Brain microvascular endothelial cell (primary cell): ENCODE data around the gene EMP1.

Experiments
- DNase-seq: peaks from one replicate; pipeline ENCODE4 v3.0.0-alpha.2; 2020
- H3K27ac ChIP-seq: fragments of 250-450 bp; sonication (Bioruptor Pico); 2 replicates; pipeline ENCODE4 v1.5.1; 2020; ENCODE audit warnings: mild to moderate bottlenecking, moderate library complexity
- H3K27me3 ChIP-seq: fragments of 250-450 bp; sonication (Bioruptor Pico); replicated peaks from 2 replicates; pipeline ENCODE4 v1.5.1; 2020; ENCODE audit warnings: mild to moderate bottlenecking
- H3K36me3 ChIP-seq: fragments of 250-450 bp; sonication (Bioruptor Pico); replicated peaks from 2 replicates; pipeline ENCODE4 v1.5.1; 2020; ENCODE audit warnings: mild to moderate bottlenecking
- H3K4me3 ChIP-seq: 2 replicates; pipeline ENCODE4 v1.5.1; 2011; ENCODE audit warnings: low read depth, mild to moderate bottlenecking, control low read depth, low read length, moderate library complexity
- CTCF ChIP-seq: IDR thresholded peaks from 2 replicates; pipeline ENCODE4 v1.5.1; 2011; ENCODE audit warnings: low read depth, mild to moderate bottlenecking, moderate library complexity, low read length, control low read depth, inconsistent platforms; ENCODE audit errors: missing control alignments
- in situ Hi-C: cut with HindIII; loops from 2 replicates; pipeline ENCODE4 v1.10.0; 2017; ENCODE audit warnings: low sequenced_read_pairs, low pct_ligation_motif_present

The EMP1 gene

GRCh38 chr12:13198876-13199275, 2.4 kb downstream of the EMP1 start:
- H3K4me3 ChIP-seq: peak overlapping the region; percentile 91
- H3K27me3 ChIP-seq: no peaks in the 10 kb centered on the region
- peak overlapping the region; percentile 86 for H3K27ac ChIP-seq
- H3K36me3 ChIP-seq: no peaks in the 10 kb centered on the region
- no peak for DNase-seq
- TF ChIP-seq CTCF: no peak
- in situ Hi-C loops: no loop called here

- Histone ChIP-seq H3K36me3 (no peaks in the 10 kb centered on the region), H3K27me3 (no peaks in the 10 kb centered on the region), H3K27ac (no peak overlapping the region), H3K4me3 (peak overlapping the region; percentile 91)
- no peak for TF ChIP-seq CTCF
- in situ Hi-C loops: no loop called here
- DNase-seq: no peak
Observed at GRCh38 chr12:13199592-13199991, 3.1 kb downstream of the EMP1 start.

GRCh38 chr12:13200841-13201240, 4.3 kb downstream of the EMP1 start:
- no peak for DNase-seq
- in situ Hi-C loops: loop anchor here (25.0 kb wide), 2 partner anchors 214 to 364 kb away; no protein-coding TSS in a partner anchor
- Histone ChIP-seq H3K36me3 (peaks cover 2% of the 10 kb centered on the region), H3K27ac (no peak overlapping the region), H3K27me3 (no peaks in the 10 kb centered on the region), H3K4me3 (no peak overlapping the region)
- TF ChIP-seq CTCF: no peak

GRCh38 chr12:13203034-13203922, 6.8 kb downstream of the EMP1 start:
- Histone ChIP-seq H3K4me3 (no peak overlapping the region), H3K27ac (peak overlapping the region; percentile 75), H3K27me3 (no peaks in the 10 kb centered on the region), H3K36me3 (peaks cover 2% of the 10 kb centered on the region)
- no peak for DNase-seq
- in situ Hi-C loops: loop anchor here (25.0 kb wide), 2 partner anchors 216 to 366 kb away; no protein-coding TSS in a partner anchor
- TF ChIP-seq CTCF: peak; percentile 43

- in situ Hi-C loops: loop anchor here (25.0 kb wide), 2 partner anchors 217 to 367 kb away; no protein-coding TSS in a partner anchor
- DNase-seq: peak; percentile 64
- Histone ChIP-seq H3K27ac (peak overlapping the region; percentile 75), H3K4me3 (no peak overlapping the region), H3K27me3 (no peaks in the 10 kb centered on the region), H3K36me3 (peaks cover 2% of the 10 kb centered on the region)
- no peak for TF ChIP-seq CTCF
Observed at GRCh38 chr12:13204428-13204827, 7.9 kb downstream of the EMP1 start.
